ACC112 (cell line): Measurements from ENCODE around the gene KCNC4.

Source experiments
- H2AFZ ChIP-seq: fragments of 200-600 bp; sonication (generic); one replicate; pipeline ENCODE4 v1.6.0; 2017; ENCODE audit warnings: antibody characterized with exemption, low read length; ENCODE audit not compliant: unreplicated experiment
- H3K27ac ChIP-seq: fragments of 200-600 bp; sonication (generic); 2 replicates; pipeline ENCODE4 v1.5.1; 2014; ENCODE audit warnings: low read depth, mild to moderate bottlenecking, antibody characterized with exemption, low read length, moderate library complexity
- H3K27me3 ChIP-seq: fragments of 200-600 bp; sonication (generic); 2 replicates; pipeline ENCODE4 v1.6.1; 2014; ENCODE audit warnings: mild to moderate bottlenecking, antibody characterized with exemption, low read length, moderate library complexity, mixed read lengths; ENCODE audit not compliant: insufficient read depth
- H3K36me3 ChIP-seq: fragments of 200-600 bp; sonication (generic); 2 replicates; pipeline ENCODE4 v1.6.1; 2016; ENCODE audit warnings: mild to moderate bottlenecking, antibody characterized with exemption, low read length, moderate library complexity, mixed read lengths; ENCODE audit not compliant: insufficient read depth
- H3K4me1 ChIP-seq: fragments of 200-600 bp; sonication (generic); one replicate; pipeline ENCODE4 v1.6.1; 2016; ENCODE audit warnings: low read length, mixed read lengths; ENCODE audit not compliant: insufficient read depth, unreplicated experiment, control insufficient read depth
- H3K4me3 ChIP-seq: fragments of 200-600 bp; sonication (generic); 2 replicates; pipeline ENCODE4 v1.5.1; 2014; ENCODE audit warnings: mild to moderate bottlenecking, low read depth, low read length
- H3K79me2 ChIP-seq: fragments of 200-600 bp; sonication (generic); one replicate; pipeline ENCODE4 v1.6.0; 2016; ENCODE audit warnings: low read length; ENCODE audit not compliant: control insufficient read depth, unreplicated experiment, insufficient read depth

KCNC4 gene

DNA sequence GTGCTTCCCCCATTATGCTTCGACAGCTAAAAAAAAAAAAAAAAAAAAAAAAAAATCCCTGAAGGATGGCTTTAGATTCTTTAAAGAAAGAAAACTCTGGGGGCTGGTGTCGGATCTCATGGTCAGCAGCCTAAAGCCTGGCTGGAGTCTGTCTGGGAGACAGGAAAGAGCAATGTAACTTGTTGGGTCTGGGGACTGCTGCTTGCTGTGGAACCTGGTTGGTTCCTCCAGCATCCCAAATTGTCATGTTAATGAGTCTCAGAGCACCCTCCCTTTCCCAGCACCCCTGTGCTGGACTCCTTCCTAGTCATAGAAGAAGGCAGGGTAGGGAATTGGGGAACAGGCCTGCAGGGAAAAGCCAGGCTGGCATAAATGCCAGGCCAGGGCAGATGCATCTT lies 3.0 kb downstream of the KCNC4 start:
- H3K36me3 ChIP-seq = no peaks in the 10 kb centered on the region
- no peak overlapping the region for H3K27ac ChIP-seq
- H3K4me1 ChIP-seq = no peaks in the 10 kb centered on the region
- H3K79me2 ChIP-seq = no peaks in the 10 kb centered on the region
- H2AFZ ChIP-seq = no peak overlapping the region
- H3K4me3 ChIP-seq = no peak overlapping the region
- peaks cover 25% of the 10 kb centered on the region for H3K27me3 ChIP-seq

DNA sequence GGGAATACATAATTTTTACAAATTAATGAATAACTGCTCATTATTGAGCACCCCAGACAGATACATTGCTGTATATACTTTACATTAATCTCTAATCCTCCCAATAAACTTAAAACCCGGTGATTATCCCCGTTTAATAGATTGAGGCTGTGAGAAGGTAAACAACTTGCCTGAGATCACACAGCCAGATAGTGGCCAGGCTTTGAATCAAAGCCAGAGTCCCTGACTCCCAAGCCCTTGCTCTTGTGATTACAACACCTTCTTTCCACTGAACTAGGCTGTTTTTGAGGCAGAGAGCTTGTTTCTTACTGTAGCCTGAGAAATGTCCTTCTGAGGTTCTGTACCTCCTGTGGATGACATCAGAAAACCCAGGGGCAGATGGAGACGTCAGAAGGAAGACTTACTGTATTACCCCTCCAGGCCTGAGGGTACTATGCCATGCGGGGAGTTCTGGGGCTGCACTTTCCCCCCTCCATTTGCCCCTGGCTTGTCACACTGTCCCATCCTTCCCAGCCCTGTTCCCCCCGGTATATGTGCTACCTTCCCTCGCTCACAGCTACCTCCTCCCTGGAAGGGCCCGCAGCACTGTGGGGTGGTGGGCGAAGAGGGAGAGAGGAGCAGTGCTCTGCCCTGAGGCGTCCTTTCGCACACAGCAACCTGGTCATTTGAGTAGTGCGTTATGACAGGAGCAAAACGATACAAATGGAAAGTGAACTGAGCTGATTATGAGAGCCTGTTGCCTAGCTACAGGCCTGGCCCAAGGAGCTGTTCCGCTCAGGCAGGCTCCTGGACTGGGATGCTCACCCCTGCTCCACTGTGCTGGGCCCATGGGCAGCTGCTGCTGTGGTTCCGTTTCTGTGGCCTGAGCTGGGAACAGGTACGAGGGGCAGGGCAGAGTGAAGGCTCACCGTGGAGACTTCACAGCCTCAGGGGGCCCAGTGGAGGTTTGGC lies 4.6 kb downstream of the KCNC4 start:
- H3K27me3 ChIP-seq = peaks cover 25% of the 10 kb centered on the region
- H3K27ac ChIP-seq = no peak overlapping the region
- no peak overlapping the region for H2AFZ ChIP-seq
- no peaks in the 10 kb centered on the region for H3K79me2 ChIP-seq
- no peak overlapping the region for H3K4me3 ChIP-seq
- H3K4me1 ChIP-seq = no peaks in the 10 kb centered on the region
- H3K36me3 ChIP-seq = no peaks in the 10 kb centered on the region

DNA sequence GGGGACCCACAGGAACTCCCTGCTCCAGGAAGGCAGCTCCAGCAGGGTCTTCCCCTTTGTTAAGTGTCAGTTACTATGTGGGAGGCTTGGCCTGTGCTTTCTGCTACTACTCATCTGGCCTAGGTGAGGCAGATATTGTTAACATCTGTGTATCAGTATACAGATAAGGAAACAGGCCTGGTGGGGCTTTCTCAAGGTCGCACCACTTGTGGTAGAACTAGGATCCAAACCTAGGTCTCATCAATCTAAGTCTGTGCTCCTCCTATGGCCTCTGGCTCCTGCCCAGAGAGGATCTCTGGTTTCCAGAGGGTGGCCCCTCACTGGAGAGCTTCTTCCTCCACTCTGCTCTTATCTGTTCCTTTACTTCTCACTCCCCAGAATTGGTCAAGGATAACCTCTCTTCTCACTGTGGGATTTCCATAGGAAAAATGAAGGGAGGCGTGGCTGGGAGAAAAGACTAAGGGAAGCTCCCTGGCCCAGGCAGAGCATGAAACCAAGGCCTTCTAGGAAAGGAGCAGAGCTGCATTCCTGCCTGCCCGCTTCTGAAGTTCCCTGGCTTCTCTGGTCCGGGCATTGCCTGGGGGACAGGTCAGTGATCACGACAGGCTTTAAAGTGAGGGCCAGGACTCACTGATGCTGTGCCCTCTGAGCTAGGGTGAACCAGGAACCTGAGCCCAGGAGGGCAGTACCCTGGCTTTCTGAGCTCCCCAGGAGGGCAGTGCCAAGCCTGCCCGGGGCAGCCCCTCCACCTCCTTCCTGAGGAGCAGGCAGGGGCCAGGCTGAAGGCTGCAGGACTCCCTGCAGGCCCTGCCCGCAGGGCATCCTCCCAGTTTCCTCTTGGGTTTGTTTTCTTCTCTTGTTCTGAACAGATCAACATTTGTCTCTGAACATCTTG lies 5.8 kb downstream of the KCNC4 start:
- H2AFZ ChIP-seq = no peak overlapping the region
- peaks cover 24% of the 10 kb centered on the region for H3K27me3 ChIP-seq
- H3K27ac ChIP-seq = no peak overlapping the region
- no peaks in the 10 kb centered on the region for H3K36me3 ChIP-seq
- no peaks in the 10 kb centered on the region for H3K79me2 ChIP-seq
- no peaks in the 10 kb centered on the region for H3K4me1 ChIP-seq
- no peak overlapping the region for H3K4me3 ChIP-seq

DNA sequence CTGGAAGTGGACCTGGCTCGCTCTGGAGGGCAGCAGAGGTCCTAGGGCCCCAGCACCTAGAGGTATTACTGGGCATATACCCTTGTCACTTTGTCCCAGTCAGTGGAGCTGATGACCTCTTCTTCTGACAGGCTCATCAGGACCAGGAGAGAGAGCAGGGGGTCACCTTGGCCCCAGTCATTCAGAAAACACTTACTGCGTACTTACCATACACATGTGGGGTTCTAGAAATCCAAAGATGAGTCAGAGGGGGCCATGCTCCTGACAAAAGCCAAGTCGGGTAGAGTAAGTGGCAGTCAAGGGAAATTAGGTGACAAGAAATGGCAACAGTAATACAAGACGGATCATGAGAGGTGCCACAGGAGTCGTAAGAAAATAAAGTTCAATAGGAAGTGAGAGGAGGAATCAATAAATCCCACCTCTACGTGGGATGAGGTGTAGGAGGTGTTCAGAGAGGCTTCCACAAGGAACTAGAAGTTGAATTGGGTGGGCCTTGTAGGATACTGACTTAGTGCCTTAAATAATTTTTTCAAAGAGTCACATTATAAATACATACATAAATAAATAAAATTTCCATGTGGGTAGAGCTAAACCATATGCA lies 6.8 kb downstream of the KCNC4 start:
- Histone ChIP-seq H3K4me3 (no peak overlapping the region), H2AFZ (no peak overlapping the region), H3K27me3 (peaks cover 13% of the 10 kb centered on the region; the same call in 1 of the 2 replicates), H3K79me2 (no peaks in the 10 kb centered on the region), H3K36me3 (no peaks in the 10 kb centered on the region), H3K27ac (no peak overlapping the region), H3K4me1 (no peaks in the 10 kb centered on the region)

DNA sequence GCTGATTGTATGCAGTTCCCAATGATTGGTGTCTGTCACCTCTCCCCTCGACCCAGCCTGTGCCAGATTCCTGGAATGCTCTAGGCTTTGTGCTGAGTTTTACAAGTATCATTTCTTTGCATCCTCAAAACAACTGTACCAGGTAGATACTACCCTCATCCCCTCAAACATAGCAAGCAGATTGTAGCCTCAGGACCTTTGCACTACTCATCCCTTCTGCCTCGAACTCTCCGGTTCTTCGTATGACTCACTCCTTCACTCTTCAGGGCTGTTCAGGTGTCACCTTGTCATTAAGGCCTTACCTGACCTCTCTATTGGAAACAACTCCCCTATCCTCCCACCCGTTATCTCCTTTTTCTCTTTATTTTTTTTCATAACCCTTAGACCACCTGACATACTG lies 8.0 kb downstream of the KCNC4 start:
- Histone ChIP-seq H3K27me3 (0 out of 2 replicates have a peak, but pooled peaks cover 3% of the 10 kb centered on the region), H3K4me1 (no peaks in the 10 kb centered on the region), H2AFZ (no peak overlapping the region), H3K4me3 (no peak overlapping the region), H3K79me2 (no peaks in the 10 kb centered on the region), H3K36me3 (no peaks in the 10 kb centered on the region), H3K27ac (no peak overlapping the region)

DNA sequence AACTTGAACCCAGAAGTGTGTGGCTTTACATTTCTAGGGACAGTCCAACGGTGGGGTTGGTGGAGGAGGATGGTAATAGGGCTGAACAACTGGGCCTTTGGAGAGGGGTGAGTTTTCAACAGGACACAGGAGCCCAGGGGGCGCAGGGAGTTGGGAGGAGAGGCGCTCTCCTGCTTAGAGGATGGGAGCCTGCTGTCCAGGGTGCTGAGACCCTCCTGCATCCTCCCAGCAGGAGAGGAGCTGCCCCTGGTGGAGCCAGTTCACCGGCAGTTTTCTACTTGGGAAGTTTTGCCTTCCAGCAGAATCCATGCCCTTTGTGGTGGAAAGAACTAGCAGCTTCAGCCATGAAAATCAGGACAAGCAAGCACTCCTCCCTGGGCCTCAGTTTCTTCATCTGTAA lies 8.6 kb downstream of the KCNC4 start:
- Histone ChIP-seq H3K4me1 (no peaks in the 10 kb centered on the region), H3K79me2 (no peaks in the 10 kb centered on the region), H2AFZ (no peak overlapping the region), H3K4me3 (no peak overlapping the region), H3K27ac (no peak overlapping the region), H3K27me3 (no peaks in the 10 kb centered on the region), H3K36me3 (no peaks in the 10 kb centered on the region)

DNA sequence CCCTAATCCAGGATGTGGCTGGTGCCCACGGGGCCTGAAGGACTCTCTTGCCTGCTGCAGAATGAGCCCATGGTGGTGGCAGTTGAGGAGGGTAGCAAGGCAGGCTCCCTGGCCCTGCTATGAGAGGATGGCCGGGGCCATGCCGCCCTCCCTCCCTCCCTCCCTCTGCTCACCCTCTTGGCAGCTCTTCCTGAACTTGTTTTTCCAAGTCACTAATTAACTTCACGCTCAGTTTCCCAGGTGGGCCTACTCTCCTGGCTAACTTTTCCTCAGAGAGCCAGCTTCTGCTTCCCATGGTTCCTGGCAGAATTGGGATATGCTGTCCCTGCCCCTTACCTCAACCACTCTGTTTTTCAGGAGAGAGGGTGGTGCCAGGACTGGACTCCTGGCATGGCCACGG lies 10.2 kb downstream of the KCNC4 start:
- Histone ChIP-seq H3K36me3 (no peaks in the 10 kb centered on the region), H3K4me3 (no peak overlapping the region), H3K4me1 (no peaks in the 10 kb centered on the region), H3K27ac (no peak overlapping the region), H3K27me3 (no peaks in the 10 kb centered on the region), H3K79me2 (no peaks in the 10 kb centered on the region), H2AFZ (no peak overlapping the region)

DNA sequence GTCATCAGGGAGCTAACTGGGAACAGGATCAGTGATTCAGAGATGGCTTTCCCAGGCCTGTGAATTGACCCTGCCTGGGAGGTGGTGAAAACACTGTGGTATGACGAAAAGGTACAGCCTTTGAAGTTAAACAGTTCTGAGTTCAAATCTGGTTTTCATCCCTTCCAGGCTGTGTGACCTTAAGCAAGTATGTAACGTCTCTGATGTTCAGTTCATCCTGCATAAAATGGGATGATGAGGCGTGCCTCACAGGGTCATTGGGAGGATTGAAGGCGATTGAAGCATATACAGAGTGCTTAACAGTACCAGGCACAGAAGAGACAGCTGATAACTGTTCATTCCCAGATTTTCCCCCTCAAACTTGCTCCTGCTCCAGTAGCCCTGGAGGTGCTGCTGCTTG lies 11.0 kb downstream of the KCNC4 start:
- Histone ChIP-seq H2AFZ (no peak overlapping the region), H3K27me3 (no peaks in the 10 kb centered on the region), H3K36me3 (no peaks in the 10 kb centered on the region), H3K79me2 (no peaks in the 10 kb centered on the region), H3K4me3 (no peak overlapping the region), H3K27ac (no peak overlapping the region), H3K4me1 (no peaks in the 10 kb centered on the region)

DNA sequence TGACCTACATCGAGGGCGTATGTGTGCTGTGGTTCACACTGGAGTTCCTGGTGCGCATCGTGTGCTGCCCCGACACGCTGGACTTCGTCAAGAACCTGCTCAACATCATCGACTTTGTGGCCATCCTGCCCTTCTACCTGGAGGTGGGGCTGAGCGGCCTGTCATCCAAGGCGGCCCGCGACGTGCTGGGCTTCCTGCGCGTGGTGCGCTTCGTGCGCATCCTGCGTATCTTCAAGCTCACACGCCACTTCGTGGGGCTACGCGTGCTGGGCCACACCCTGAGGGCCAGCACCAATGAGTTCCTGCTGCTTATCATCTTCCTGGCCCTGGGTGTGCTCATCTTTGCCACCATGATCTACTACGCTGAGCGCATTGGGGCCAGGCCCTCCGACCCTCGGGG lies 13.0 kb downstream of the KCNC4 start:
- no peak overlapping the region for H3K4me3 ChIP-seq
- no peaks in the 10 kb centered on the region for H3K27me3 ChIP-seq
- H3K27ac ChIP-seq = no peak overlapping the region
- H2AFZ ChIP-seq = no peak overlapping the region
- H3K79me2 ChIP-seq = no peaks in the 10 kb centered on the region
- no peaks in the 10 kb centered on the region for H3K36me3 ChIP-seq
- no peaks in the 10 kb centered on the region for H3K4me1 ChIP-seq

DNA sequence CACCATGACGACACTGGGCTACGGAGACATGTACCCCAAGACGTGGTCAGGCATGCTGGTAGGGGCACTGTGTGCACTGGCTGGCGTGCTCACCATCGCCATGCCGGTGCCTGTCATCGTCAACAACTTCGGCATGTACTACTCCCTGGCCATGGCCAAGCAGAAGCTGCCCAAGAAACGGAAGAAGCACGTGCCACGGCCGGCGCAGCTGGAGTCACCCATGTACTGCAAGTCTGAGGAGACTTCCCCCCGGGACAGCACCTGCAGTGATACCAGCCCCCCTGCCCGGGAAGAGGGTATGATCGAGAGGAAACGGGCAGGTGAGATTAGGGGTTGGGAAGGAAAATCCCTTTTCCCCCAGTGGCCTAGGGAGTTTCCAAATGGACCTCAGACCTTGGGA lies 13.5 kb downstream of the KCNC4 start:
- Histone ChIP-seq H2AFZ (no peak overlapping the region), H3K36me3 (no peaks in the 10 kb centered on the region), H3K27ac (no peak overlapping the region), H3K79me2 (no peaks in the 10 kb centered on the region), H3K27me3 (no peaks in the 10 kb centered on the region), H3K4me1 (no peaks in the 10 kb centered on the region), H3K4me3 (no peak overlapping the region)
